GM12878 (cell line): Measurements from ENCODE around the gene DUOX1.
"Not testable (repeated sequence)": the region's sequence is repeated elsewhere in the genome, so short reads cannot be mapped to it uniquely, and the experiment has no call there.

Experiments
- CTCF ChIP-seq, 3 experiments: IDR thresholded peaks in 2 of 3; conservative IDR thresholded peaks in 1 of 3; 2 replicates each; pipeline ENCODE4 v1.5.1; 2011; ENCODE audit warnings: low read depth in 3 of 3, low read length in 3 of 3, mild to moderate bottlenecking in 3 of 3, control low read depth in 2 of 3, moderate library complexity in 2 of 3, inconsistent platforms in 1 of 3, mixed read lengths in 1 of 3; ENCODE audit not compliant: control insufficient read depth in 2 of 3, insufficient read depth in 1 of 3; ENCODE audit errors: extremely low read depth in 1 of 3
- DPF2 ChIP-seq: fragments of 450-650 bp; IDR thresholded peaks from 2 replicates; pipeline ENCODE4 v1.6.1; 2017; ENCODE audit warnings: mild to moderate bottlenecking
- EGR1 ChIP-seq, 2 experiments: IDR thresholded peaks; 1 replicate in 1 of 2; 2 replicates in 1 of 2; pipeline ENCODE4 v1.6.1; 2011 to 2012; ENCODE audit warnings: low read depth in 2 of 2, low read length in 2 of 2, borderline replicate concordance in 1 of 2, mild to moderate bottlenecking in 1 of 2, moderate library complexity in 1 of 2
- EP300 ChIP-seq, 2 experiments: fragments of 150-350 bp in 1 of 2; IDR thresholded peaks; 2 replicates each; pipeline ENCODE4 v1.6.1; 2011 to 2012; ENCODE audit warnings: low read depth in 2 of 2, low read length in 2 of 2, borderline replicate concordance in 1 of 2, improper control_type of control experiment in 1 of 2, inconsistent platforms in 1 of 2; ENCODE audit not compliant: control insufficient read depth in 1 of 2
- ESRRA ChIP-seq: IDR thresholded peaks from 2 replicates; pipeline ENCODE4 v1.6.1; 2012; ENCODE audit warnings: mild to moderate bottlenecking, low read length, improper control_type of control experiment
- EZH2 ChIP-seq: IDR thresholded peaks from 2 replicates; pipeline ENCODE4 v1.6.1; 2012; ENCODE audit warnings: low read depth, mild to moderate bottlenecking, control low read depth, inconsistent platforms, low read length, borderline replicate concordance; ENCODE audit not compliant: control insufficient read depth
- JUND ChIP-seq: IDR thresholded peaks from 2 replicates; pipeline ENCODE4 v1.6.1; 2012; ENCODE audit warnings: low read depth, mild to moderate bottlenecking, low read length, improper control_type of control experiment, moderate library complexity
- POLR2A ChIP-seq: IDR thresholded peaks from 2 replicates; pipeline ENCODE4 v1.6.1; 2011; ENCODE audit warnings: low read depth, mild to moderate bottlenecking, low read length
- RAD21 ChIP-seq: IDR thresholded peaks from 2 replicates; pipeline ENCODE4 v1.6.1; 2011; ENCODE audit warnings: mild to moderate bottlenecking, low read depth, low read length, moderate library complexity; ENCODE audit not compliant: insufficient read depth
- REST ChIP-seq: IDR thresholded peaks from 2 replicates; pipeline ENCODE4 v1.6.1; 2012; ENCODE audit warnings: mild to moderate bottlenecking, low read depth, low read length
- SP1 ChIP-seq: IDR thresholded peaks from one replicate; pipeline ENCODE4 v1.6.1; 2011; ENCODE audit warnings: low read depth, low read length
- TBL1XR1 ChIP-seq: IDR thresholded peaks from 2 replicates; pipeline ENCODE4 v1.6.1; 2012; ENCODE audit warnings: low read depth, low read length, improper control_type of control experiment
- YY1 ChIP-seq: IDR thresholded peaks from 2 replicates; pipeline ENCODE4 v1.6.1; 2011; ENCODE audit warnings: low read depth, mild to moderate bottlenecking, low read length

- TF ChIP-seq ESRRA; CTCF (IDR thresholded peaks at IDR 0.05 in 2 of 3, conservative IDR thresholded peaks at IDR 0.05 in 1 of 3; ENCODE audit: control insufficient read depth in 2 of 3, extremely low read depth in 1 of 3, insufficient read depth in 1 of 3, low read depth in 3 of 3, low read length in 3 of 3); JUND; EZH2; EGR1 (IDR thresholded peaks at IDR 0.05; ENCODE audit: borderline replicate concordance in 1 of 2, low read depth in 2 of 2, low read length in 2 of 2); YY1; REST; POLR2A; SP1; EP300 (IDR thresholded peaks at IDR 0.05; ENCODE audit: borderline replicate concordance in 1 of 2, control insufficient read depth in 1 of 2, low read depth in 2 of 2, low read length in 2 of 2); DPF2; TBL1XR1; RAD21: not testable (repeated sequence)
Observed at GRCh38 chr15:45080593-45080992, 49.2 kb upstream of the DUOX1 start.
